Liver (tissue), 10 donors: Measurements from ENCODE around the gene ALOX15. TPM values are rescaled to one million over a fixed set of nuclear protein-coding genes. Genes with fewer than 3 reads are reported as not detected.

Experiments used
- DNase-seq: peaks from one replicate; pipeline ENCODE4 v3.0.0-alpha.2; 2017; ENCODE audit warnings: low spot score
- H3K27ac ChIP-seq, 2 donors: one replicate each; pipeline ENCODE4 v1.7.0; 2013; ENCODE audit warnings: inconsistent platforms in 2 of 2, low read length in 2 of 2, control low read depth in 1 of 2, low read depth in 1 of 2, mild to moderate bottlenecking in 1 of 2
- H3K27me3 ChIP-seq, 4 donors: one replicate each; pipeline versions ENCODE4 v1.6.1 to v1.7.0; 2013; ENCODE audit warnings: low read length in 3 of 4, inconsistent platforms in 1 of 4, mild to moderate bottlenecking in 1 of 4, moderate library complexity in 1 of 4; ENCODE audit not compliant: control insufficient read depth in 4 of 4, insufficient read depth in 4 of 4
- H3K36me3 ChIP-seq, 4 donors: one replicate each; pipeline versions ENCODE4 v1.6.1 to v1.7.0; 2013; ENCODE audit warnings: low read length in 3 of 4, mild to moderate bottlenecking in 3 of 4, low read depth in 1 of 4, moderate library complexity in 1 of 4; ENCODE audit not compliant: control insufficient read depth in 4 of 4, insufficient read depth in 3 of 4
- H3K4me1 ChIP-seq, 4 donors: one replicate each; pipeline versions ENCODE4 v1.6.1 to v1.7.0; 2013; ENCODE audit warnings: low read length in 3 of 4, mild to moderate bottlenecking in 3 of 4, moderate library complexity in 1 of 4; ENCODE audit not compliant: control insufficient read depth in 4 of 4, insufficient read depth in 4 of 4
- H3K4me3 ChIP-seq, 3 donors: one replicate each; pipeline versions ENCODE4 v1.6.1 to v1.7.0; 2013; ENCODE audit warnings: low read length in 3 of 3, control low read depth in 1 of 3, low read depth in 1 of 3, mild to moderate bottlenecking in 1 of 3
- H3K9ac ChIP-seq, 2 donors: one replicate each; pipeline ENCODE4 v1.7.0; 2013; ENCODE audit warnings: low read length in 2 of 2, mild to moderate bottlenecking in 2 of 2, moderate library complexity in 2 of 2, control low read depth in 1 of 2, low read depth in 1 of 2
- H3K9me3 ChIP-seq, 4 donors: one replicate each; pipeline versions ENCODE4 v1.6.1 to v1.7.0; 2013; ENCODE audit warnings: low read length in 3 of 4; ENCODE audit not compliant: control insufficient read depth in 4 of 4
- EGR1 ChIP-seq, 2 donors: IDR thresholded peaks; 2 replicates each; pipeline ENCODE4 v1.6.1; 2016 to 2018; ENCODE audit warnings: antibody characterized with exemption in 2 of 2, low read depth in 2 of 2
- FOXA1 ChIP-seq: IDR thresholded peaks from 2 replicates; pipeline ENCODE4 v1.6.1; 2016; ENCODE audit warnings: antibody characterized with exemption
- FOXA2 ChIP-seq: IDR thresholded peaks from 2 replicates; pipeline ENCODE4 v1.6.1; 2016; ENCODE audit warnings: antibody characterized with exemption
- GABPA ChIP-seq, 2 donors: IDR thresholded peaks in 1 of 2; conservative IDR thresholded peaks in 1 of 2; 2 replicates each; pipeline ENCODE4 v1.6.1; 2016; ENCODE audit warnings: antibody characterized with exemption in 2 of 2, mild to moderate bottlenecking in 1 of 2, moderate library complexity in 1 of 2
- HNF4A ChIP-seq, 2 donors: conservative IDR thresholded peaks; 2 replicates each; pipeline ENCODE4 v1.6.1; 2016; ENCODE audit warnings: antibody characterized with exemption in 2 of 2, mild to moderate bottlenecking in 2 of 2
- HNF4G ChIP-seq: IDR thresholded peaks from 2 replicates; pipeline ENCODE4 v1.6.1; 2016; ENCODE audit warnings: antibody characterized with exemption
- JUND ChIP-seq, 2 donors: IDR thresholded peaks; 2 replicates each; pipeline ENCODE4 v1.6.1; 2016; ENCODE audit warnings: antibody characterized with exemption in 2 of 2
- NR2F2 ChIP-seq: IDR thresholded peaks from 2 replicates; pipeline ENCODE4 v1.6.1; 2016; ENCODE audit warnings: antibody characterized with exemption
- RAD21 ChIP-seq, 2 donors: IDR thresholded peaks; 2 replicates each; pipeline ENCODE4 v1.6.1; 2016; ENCODE audit warnings: antibody characterized with exemption in 2 of 2, mild to moderate bottlenecking in 2 of 2
- RXRA ChIP-seq, 2 donors: IDR thresholded peaks; 2 replicates each; pipeline ENCODE4 v1.6.1; 2017 to 2018; ENCODE audit warnings: antibody characterized with exemption in 2 of 2, mild to moderate bottlenecking in 1 of 2
- TAF1 ChIP-seq: conservative IDR thresholded peaks from 2 replicates; pipeline ENCODE4 v1.6.1; 2016; ENCODE audit warnings: antibody characterized with exemption, mild to moderate bottlenecking
- YY1 ChIP-seq: IDR thresholded peaks from 2 replicates; pipeline ENCODE4 v1.6.1; 2016; ENCODE audit warnings: antibody characterized with exemption, mild to moderate bottlenecking
- WGBS: extraction: QIAGEN DNeasy Blood & Tissue Kit; methylation state at CpG from one replicate; pipeline ENCODE4 v1.1.7; 2013; 5-methylcytosine and 5-hydroxymethylcytosine counted together
- polyA plus RNA-seq, 2 donors: library from polyadenylated mRNA; stranded (reverse) in 1 of 2; unstranded in 1 of 2; fragments of 200-250 nt in 1 of 2; fragments of >200 nt in 1 of 2; fragmentation: Nextera tagmentation in 1 of 2; extraction: Ambion mirVana in 1 of 2; gene quantifications; one replicate each; pipeline versions ENCODE4 v1.2.1 to v1.2.3, GENCODE V29; 2013 to 2015
- small RNA-seq: library from RNA; depleted of rRNA; stranded (forward); fragments of <200 nt; gene quantifications from one replicate; pipeline ENCODE3, GENCODE V24; 2014
- total RNA-seq, 2 donors: library from RNA; depleted of rRNA; stranded (reverse); fragments of >200 nt; gene quantifications; one replicate each; pipeline ENCODE4 v1.2.3, GENCODE V29; 2014
- TF ChIP-seq, protein P1 (sequence below): fragments of 150-350 bp; IDR thresholded peaks from 2 replicates; pipeline ENCODE4 v1.5.1; 2017; ENCODE audit warnings: improper control_type of control experiment, low read depth, low read length; ENCODE audit not compliant: missing input control
- TF ChIP-seq, protein P2 (sequence below): IDR thresholded peaks from 2 replicates; pipeline ENCODE4 v1.6.1; 2016; ENCODE audit warnings: antibody characterized with exemption
- TF ChIP-seq, protein P3 (sequence below): IDR thresholded peaks from 2 replicates; pipeline ENCODE4 v1.6.1; 2016; ENCODE audit warnings: antibody characterized with exemption
- donor health status: healthy.
- donor health status: healthy.
- donor health status: healthy.
- donor health status: healthy.
- donor health status: healthy.

ALOX15 gene
- total and polyA plus RNA-seq, 4 donors, result 0.03 to 1.7 TPM; not detected in 2

DNA sequence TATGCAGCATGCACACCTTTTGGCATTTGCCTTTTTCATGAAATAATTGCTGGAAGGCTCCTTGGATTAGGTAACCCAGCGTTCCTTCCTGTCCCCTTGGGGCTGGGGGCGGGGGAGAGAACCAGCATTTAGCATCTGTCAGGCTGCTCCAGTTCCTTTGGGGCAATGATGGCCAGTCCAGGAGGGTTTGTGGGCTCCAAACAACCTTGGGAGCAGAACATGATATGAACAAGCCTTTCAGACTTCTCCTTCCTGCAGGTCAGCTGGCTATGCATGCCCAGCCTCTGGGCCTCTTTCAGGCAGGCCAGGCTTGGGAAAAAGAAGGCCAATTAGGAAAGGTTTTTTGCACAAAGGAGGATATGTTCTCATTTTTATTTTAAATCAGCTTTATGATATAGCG is 58.3 kb downstream of the ALOX15 start:
- H3K36me3 ChIP-seq, result no peaks in the 10 kb centered on the region
- no peak overlapping the region for H3K9ac ChIP-seq
- no peak overlapping the region for H3K27ac ChIP-seq
- no peak for TF ChIP-seq HNF4G
- TF ChIP-seq RAD21 (IDR thresholded peaks at IDR 0.05), result no peak
- no peak for TF ChIP-seq EGR1 (IDR thresholded peaks at IDR 0.05; ENCODE audit: low read depth in 2 of 2)
- TF ChIP-seq RXRA (IDR thresholded peaks at IDR 0.05), result no peak
- no peak for TF ChIP-seq YY1
- no peak for TF ChIP-seq HNF4A (conservative IDR thresholded peaks at IDR 0.05)
- no peak for TF ChIP-seq NR2F2
- TF ChIP-seq, protein P1, sequence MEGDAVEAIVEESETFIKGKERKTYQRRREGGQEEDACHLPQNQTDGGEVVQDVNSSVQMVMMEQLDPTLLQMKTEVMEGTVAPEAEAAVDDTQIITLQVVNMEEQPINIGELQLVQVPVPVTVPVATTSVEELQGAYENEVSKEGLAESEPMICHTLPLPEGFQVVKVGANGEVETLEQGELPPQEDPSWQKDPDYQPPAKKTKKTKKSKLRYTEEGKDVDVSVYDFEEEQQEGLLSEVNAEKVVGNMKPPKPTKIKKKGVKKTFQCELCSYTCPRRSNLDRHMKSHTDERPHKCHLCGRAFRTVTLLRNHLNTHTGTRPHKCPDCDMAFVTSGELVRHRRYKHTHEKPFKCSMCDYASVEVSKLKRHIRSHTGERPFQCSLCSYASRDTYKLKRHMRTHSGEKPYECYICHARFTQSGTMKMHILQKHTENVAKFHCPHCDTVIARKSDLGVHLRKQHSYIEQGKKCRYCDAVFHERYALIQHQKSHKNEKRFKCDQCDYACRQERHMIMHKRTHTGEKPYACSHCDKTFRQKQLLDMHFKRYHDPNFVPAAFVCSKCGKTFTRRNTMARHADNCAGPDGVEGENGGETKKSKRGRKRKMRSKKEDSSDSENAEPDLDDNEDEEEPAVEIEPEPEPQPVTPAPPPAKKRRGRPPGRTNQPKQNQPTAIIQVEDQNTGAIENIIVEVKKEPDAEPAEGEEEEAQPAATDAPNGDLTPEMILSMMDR, result no peak
- no peak for TF ChIP-seq JUND (IDR thresholded peaks at IDR 0.05)
- TF ChIP-seq GABPA (IDR thresholded peaks at IDR 0.05 in 1 of 2, conservative IDR thresholded peaks at IDR 0.05 in 1 of 2), result no peak
- WGBS, result 77% methylated on average over 3 of the region's 3 CpGs
- peaks cover 6 to 16% (median 11%) of the 10 kb centered on the region in 4 donors for H3K4me1 ChIP-seq
- no peak for DNase-seq
- no peak overlapping the region for H3K4me3 ChIP-seq
- H3K9me3 ChIP-seq, result no peaks in the 10 kb centered on the region
- H3K27me3 ChIP-seq, result peaks cover 0 to 6% (median 1%) of the 10 kb centered on the region in 4 donors

DNA sequence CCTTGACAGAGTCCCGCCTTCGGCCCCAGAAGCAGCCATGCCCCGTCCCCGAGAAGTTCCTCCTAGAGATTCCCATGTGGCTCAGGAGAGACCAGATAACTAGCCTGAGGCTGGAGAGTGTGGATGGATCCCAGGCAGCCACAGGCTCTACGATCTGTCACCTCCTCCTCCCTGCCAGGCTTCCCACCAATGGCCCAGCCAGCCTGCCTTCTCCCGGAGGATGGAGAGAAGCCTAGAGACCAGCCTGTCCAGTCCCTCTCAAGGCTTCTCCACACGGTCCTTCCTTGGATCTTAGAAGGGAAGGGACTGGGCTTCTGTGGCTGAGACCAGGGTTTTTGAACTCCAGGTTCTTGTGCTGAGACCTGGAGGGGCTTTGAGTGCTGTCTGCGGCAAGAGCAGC is 58.8 kb downstream of the ALOX15 start:
- no peak for DNase-seq
- Histone ChIP-seq H3K4me1 (peaks cover 6 to 16% (median 11%) of the 10 kb centered on the region in 4 donors), H3K4me3 (no peak overlapping the region), H3K36me3 (no peaks in the 10 kb centered on the region), H3K27ac (no peak overlapping the region), H3K27me3 (peaks cover 0 to 6% (median 1%) of the 10 kb centered on the region in 4 donors), H3K9me3 (no peaks in the 10 kb centered on the region), H3K9ac (no peak overlapping the region)
- no peak for TF ChIP-seq JUND (IDR thresholded peaks at IDR 0.05)
- WGBS, result 70% methylated on average over 8 of the region's 8 CpGs

DNA sequence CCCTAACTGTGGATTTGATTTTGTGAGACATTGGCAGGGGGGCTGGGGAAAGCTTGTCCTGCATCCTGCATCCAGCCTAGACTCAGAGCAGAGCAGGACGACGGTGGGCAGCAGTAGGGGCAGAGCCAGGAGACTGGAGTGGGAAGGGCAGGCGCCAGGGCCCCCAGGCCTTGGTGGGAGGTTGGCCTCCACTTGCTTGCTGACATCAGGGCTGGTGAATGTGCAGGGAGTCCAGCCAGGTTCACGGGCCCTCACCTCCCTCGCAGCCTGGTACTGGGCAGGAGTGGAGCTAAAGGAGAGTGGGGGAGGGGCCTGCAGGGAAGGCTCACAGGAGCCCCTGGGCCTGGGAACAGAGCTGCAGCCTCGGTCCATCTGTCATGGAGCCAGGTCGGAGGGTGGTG is 59.4 kb downstream of the ALOX15 start:
- TF ChIP-seq FOXA1, result no peak
- no peak for TF ChIP-seq JUND (IDR thresholded peaks at IDR 0.05)
- TF ChIP-seq RAD21 (IDR thresholded peaks at IDR 0.05), result no peak
- TF ChIP-seq, protein P2, sequence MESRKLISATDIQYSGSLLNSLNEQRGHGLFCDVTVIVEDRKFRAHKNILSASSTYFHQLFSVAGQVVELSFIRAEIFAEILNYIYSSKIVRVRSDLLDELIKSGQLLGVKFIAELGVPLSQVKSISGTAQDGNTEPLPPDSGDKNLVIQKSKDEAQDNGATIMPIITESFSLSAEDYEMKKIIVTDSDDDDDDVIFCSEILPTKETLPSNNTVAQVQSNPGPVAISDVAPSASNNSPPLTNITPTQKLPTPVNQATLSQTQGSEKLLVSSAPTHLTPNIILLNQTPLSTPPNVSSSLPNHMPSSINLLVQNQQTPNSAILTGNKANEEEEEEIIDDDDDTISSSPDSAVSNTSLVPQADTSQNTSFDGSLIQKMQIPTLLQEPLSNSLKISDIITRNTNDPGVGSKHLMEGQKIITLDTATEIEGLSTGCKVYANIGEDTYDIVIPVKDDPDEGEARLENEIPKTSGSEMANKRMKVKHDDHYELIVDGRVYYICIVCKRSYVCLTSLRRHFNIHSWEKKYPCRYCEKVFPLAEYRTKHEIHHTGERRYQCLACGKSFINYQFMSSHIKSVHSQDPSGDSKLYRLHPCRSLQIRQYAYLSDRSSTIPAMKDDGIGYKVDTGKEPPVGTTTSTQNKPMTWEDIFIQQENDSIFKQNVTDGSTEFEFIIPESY, result no peak
- TF ChIP-seq EGR1 (IDR thresholded peaks at IDR 0.05; ENCODE audit: low read depth in 2 of 2), result no peak
- no peak for TF ChIP-seq NR2F2
- no peak for TF ChIP-seq GABPA (IDR thresholded peaks at IDR 0.05 in 1 of 2, conservative IDR thresholded peaks at IDR 0.05 in 1 of 2)
- TF ChIP-seq TAF1, result no peak
- TF ChIP-seq FOXA2, result no peak
- TF ChIP-seq, protein P3, sequence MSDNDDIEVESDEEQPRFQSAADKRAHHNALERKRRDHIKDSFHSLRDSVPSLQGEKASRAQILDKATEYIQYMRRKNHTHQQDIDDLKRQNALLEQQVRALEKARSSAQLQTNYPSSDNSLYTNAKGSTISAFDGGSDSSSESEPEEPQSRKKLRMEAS, result no peak
- DNase-seq, result no peak
- Histone ChIP-seq H3K27me3 (peaks cover 0 to 6% (median 1%) of the 10 kb centered on the region in 4 donors), H3K4me3 (no peak overlapping the region), H3K9ac (no peak overlapping the region), H3K4me1 (peaks cover 6 to 16% (median 11%) of the 10 kb centered on the region in 4 donors), H3K27ac (no peak overlapping the region), H3K36me3 (no peaks in the 10 kb centered on the region), H3K9me3 (no peaks in the 10 kb centered on the region)
- whole genome bisulfite sequencing, result 61% methylated on average over 7 of the region's 7 CpGs

Small RNA genes lying within 50 kb of the gene (small RNA-seq; reads per million reads assigned to genes)
- gene RNU6-955P, result not detected

Other genes starting within 250 kb of the ALOX15 start
- 1 to 10 TPM in 1 of 2 donors, under 1 TPM in 1; 0.17 to 2.3 TPM for gene SPNS3, start 207.7 kb downstream of the ALOX15 start, total RNA-seq
- under 1 TPM; 0.16 to 0.32 TPM for gene SPNS3, start 207.7 kb downstream of the ALOX15 start, polyA plus RNA-seq
- gene SPNS2, start 142.8 kb downstream of the ALOX15 start, total RNA-seq, result 1 to 10 TPM; 4.9 to 9.0 TPM
- 1 to 10 TPM; 4.0 to 5.6 TPM for gene SPNS2, start 142.8 kb downstream of the ALOX15 start, polyA plus RNA-seq
- gene MYBBP1A, start 86.3 kb downstream of the ALOX15 start, total RNA-seq, result 10 to 100 TPM; 20.5 to 23.3 TPM
- 10 to 100 TPM; 12.2 to 19.6 TPM for gene MYBBP1A, start 86.3 kb downstream of the ALOX15 start, polyA plus RNA-seq
- gene GGT6, start 81.1 kb downstream of the ALOX15 start, total RNA-seq, result 1 to 10 TPM in 1 of 2 donors, under 1 TPM in 1; 0.19 to 1.1 TPM
- gene GGT6, start 81.1 kb downstream of the ALOX15 start, polyA plus RNA-seq, result under 1 TPM; 0.43 to 0.64 TPM
- gene SMTNL2, start 57.1 kb downstream of the ALOX15 start, total RNA-seq, result not detected
- under 1 TPM; 0.13 to 0.29 TPM for gene SMTNL2, start 57.1 kb downstream of the ALOX15 start, polyA plus RNA-seq
- gene PELP1, start 62.5 kb upstream of the ALOX15 start, total RNA-seq, result 10 to 100 TPM; 14.2 to 14.8 TPM
- gene PELP1, start 62.5 kb upstream of the ALOX15 start, polyA plus RNA-seq, result 10 to 100 TPM in 1 of 2 donors, 1 to 10 TPM in 1; 5.1 to 12.8 TPM
- 10 to 100 TPM; 11.8 to 14.1 TPM for gene ARRB2, start 69.0 kb upstream of the ALOX15 start, total RNA-seq
- 10 to 100 TPM; 13.7 to 16.5 TPM for gene ARRB2, start 69.0 kb upstream of the ALOX15 start, polyA plus RNA-seq
- 10 to 100 TPM; 11.2 to 11.5 TPM for gene MED11, start 89.8 kb upstream of the ALOX15 start, total RNA-seq
- gene MED11, start 89.8 kb upstream of the ALOX15 start, polyA plus RNA-seq, result 10 to 100 TPM; 15.9 to 35.6 TPM
- under 1 TPM; 0.47 to 0.67 TPM for gene ZMYND15, start 98.2 kb upstream of the ALOX15 start, total RNA-seq
- gene ZMYND15, start 98.2 kb upstream of the ALOX15 start, polyA plus RNA-seq, result 1 to 10 TPM in 1 of 2 donors, under 1 TPM in 1; 0.75 to 2.4 TPM
- gene CXCL16, start 98.2 kb upstream of the ALOX15 start, total RNA-seq, result 10 to 100 TPM; 10.7 to 15.3 TPM
- gene CXCL16, start 98.2 kb upstream of the ALOX15 start, polyA plus RNA-seq, result 10 to 100 TPM; 16.9 to 41.1 TPM
- 10 to 100 TPM; 20.1 to 32.5 TPM for gene TM4SF5, start 130.2 kb upstream of the ALOX15 start, total RNA-seq
- 100 to 1,000 TPM; 198 to 309 TPM for gene TM4SF5, start 130.2 kb upstream of the ALOX15 start, polyA plus RNA-seq
- 1 to 10 TPM; 1.7 to 1.8 TPM for gene VMO1, start 144.7 kb upstream of the ALOX15 start, total RNA-seq
- gene VMO1, start 144.7 kb upstream of the ALOX15 start, polyA plus RNA-seq, result 1 to 10 TPM; 5.9 to 9.1 TPM
- gene GLTPD2, start 147.3 kb upstream of the ALOX15 start, total RNA-seq, result 10 to 100 TPM; 15.1 to 34.5 TPM
- 10 to 100 TPM; 16.9 to 63.2 TPM for gene GLTPD2, start 147.3 kb upstream of the ALOX15 start, polyA plus RNA-seq
- 10 to 100 TPM; 64.7 to 95.5 TPM for gene PSMB6, start 154.5 kb upstream of the ALOX15 start, total RNA-seq
- 100 to 1,000 TPM; 155 to 219 TPM for gene PSMB6, start 154.5 kb upstream of the ALOX15 start, polyA plus RNA-seq
- gene PLD2, start 165.5 kb upstream of the ALOX15 start, total RNA-seq, result 10 to 100 TPM in 1 of 2 donors, 1 to 10 TPM in 1; 3.5 to 15.8 TPM
- gene PLD2, start 165.5 kb upstream of the ALOX15 start, polyA plus RNA-seq, result 1 to 10 TPM; 5.6 to 6.0 TPM
- 10 to 100 TPM; 25.6 to 30.6 TPM for gene MINK1, start 191.7 kb upstream of the ALOX15 start, total RNA-seq
- gene MINK1, start 191.7 kb upstream of the ALOX15 start, polyA plus RNA-seq, result 10 to 100 TPM in 1 of 2 donors, 1 to 10 TPM in 1; 6.9 to 16.6 TPM